CD4-positive, alpha-beta memory T cell (primary cell): ENCODE data around the gene ZMIZ1. TPM values are rescaled to one million over a fixed set of nuclear protein-coding genes. Genes with fewer than 3 reads are reported as not detected.

ENCODE experiments used
- CTCF ChIA-PET: fragments of 350-600 bp; sonication (Branson Sonifier 250); formaldehyde crosslinking; loops from one replicate; lab custom pipeline; 2021; ENCODE audit warnings: inconsistent platforms; ENCODE audit not compliant: partially characterized antibody; lab: Charles Lee
- POLR2A ChIA-PET: fragments of 350-600 bp; sonication (Branson Sonifier 250); formaldehyde crosslinking; loops from one replicate; lab custom pipeline; 2021; ENCODE audit not compliant: partially characterized antibody; lab: Charles Lee
- DNase-seq, 5 donors: peaks; one replicate each; pipeline versions ENCODE4 v3.0.0 to v3.0.0-alpha.2; 2020 to 2022; ENCODE audit warnings: mixed read lengths in 1 of 5
- H3K27ac ChIP-seq: one replicate; pipeline ENCODE4 v1.7.0; 2013; ENCODE audit warnings: low read depth, low read length
- H3K27me3 ChIP-seq: 2 replicates; pipeline ENCODE4 v1.7.0; 2013; ENCODE audit warnings: mild to moderate bottlenecking, low read length, moderate library complexity; ENCODE audit not compliant: insufficient read depth
- H3K36me3 ChIP-seq: 2 replicates; pipeline ENCODE4 v1.7.0; 2013; ENCODE audit warnings: mild to moderate bottlenecking, low read length, moderate library complexity; ENCODE audit not compliant: insufficient read depth
- H3K4me1 ChIP-seq: 2 replicates; pipeline ENCODE4 v1.7.0; 2013; ENCODE audit warnings: mild to moderate bottlenecking, low read length, moderate library complexity; ENCODE audit not compliant: insufficient read depth
- H3K4me3 ChIP-seq, 2 donors: one replicate each; pipeline ENCODE4 v1.7.0; 2013; ENCODE audit warnings: low read length in 2 of 2, mild to moderate bottlenecking in 1 of 2
- H3K9me3 ChIP-seq, 2 donors: one replicate each; pipeline ENCODE4 v1.7.0; 2013; ENCODE audit warnings: low read length in 2 of 2, control low read depth in 1 of 2; ENCODE audit not compliant: control insufficient read depth in 1 of 2
- H3K27ac Mint-ChIP-seq, 7 donors: one replicate each; pipeline ENCODE4 v1.8.0; 2020 to 2021; ENCODE audit warnings: mixed read lengths in 7 of 7, mild to moderate bottlenecking in 6 of 7, inconsistent platforms in 3 of 7, moderate library complexity in 3 of 7
- H3K27me3 Mint-ChIP-seq, 2 donors: one replicate each; pipeline ENCODE4 v1.8.0; 2020 to 2021; ENCODE audit warnings: mixed read lengths in 2 of 2
- H3K36me3 Mint-ChIP-seq, 2 donors: one replicate each; pipeline ENCODE4 v1.8.0; 2020 to 2021; ENCODE audit warnings: mixed read lengths in 2 of 2, inconsistent platforms in 1 of 2, mild to moderate bottlenecking in 1 of 2
- H3K4me1 Mint-ChIP-seq, 4 donors: one replicate each; pipeline ENCODE4 v1.8.0; 2020 to 2021; ENCODE audit warnings: mixed read lengths in 4 of 4, mild to moderate bottlenecking in 1 of 4
- H3K4me3 Mint-ChIP-seq, 8 donors: one replicate each; pipeline ENCODE4 v1.8.0; 2020 to 2021; ENCODE audit warnings: mixed read lengths in 8 of 8, mild to moderate bottlenecking in 7 of 8, moderate library complexity in 6 of 8, inconsistent platforms in 3 of 8
- H3K9me3 Mint-ChIP-seq, 8 donors: one replicate each; pipeline ENCODE4 v1.8.0; 2020 to 2021; ENCODE audit warnings: mixed read lengths in 8 of 8, mild to moderate bottlenecking in 5 of 8, inconsistent platforms in 3 of 8, moderate library complexity in 1 of 8
- intact Hi-C: fragments of 100-400 bp; cut with micrococcal nuclease; formaldehyde crosslinking; loops from one replicate; pipeline ENCODE4 v1.15.1; 2023
- polyA plus RNA-seq, 2 donors: library from polyadenylated mRNA; unstranded; fragments of 300-500 nt; fragmentation: Illumina TruSeq; gene quantifications; one replicate each; pipeline ENCODE4 v1.2.3, GENCODE V29; 2021
- total RNA-seq, 2 experiments: library from RNA; stranded (reverse); gene quantifications; one replicate each; pipeline ENCODE4 v1.2.3, GENCODE V29; 2021

Gene ZMIZ1
- total and polyA plus RNA-seq, 4 experiments from 2014 or later: 0.58 to 25.4 (median 14.0) TPM

- ChIA-PET CTCF (no interaction called here), POLR2A (no interaction called here)
- Mint-ChIP-seq H3K9me3 (no peaks in the 10 kb centered on the region), H3K27ac (peak overlapping the region in 2 of 7 donors; percentile 29 to 62), H3K27me3 (no peaks in the 10 kb centered on the region), H3K4me1 (peaks cover 34 to 80% (median 52%) of the 10 kb centered on the region in 4 donors), H3K4me3 (no peak overlapping the region), H3K36me3 (no peaks in the 10 kb centered on the region)
- Histone ChIP-seq H3K27ac (no peak overlapping the region), H3K27me3 (no peaks in the 10 kb centered on the region), H3K4me3 (no peak overlapping the region), H3K9me3 (no peaks in the 10 kb centered on the region), H3K36me3 (no peaks in the 10 kb centered on the region), H3K4me1 (peaks cover 64% of the 10 kb centered on the region)
- intact Hi-C loops: no loop called here
- no peak for DNase-seq
Measured at GRCh38 chr10:79082035-79082373, 13.2 kb downstream of the ZMIZ1 start.

GRCh38 chr10:79082631-79083596, 14.1 kb downstream of the ZMIZ1 start:
- Histone ChIP-seq H3K4me1 (peaks cover 58% of the 10 kb centered on the region), H3K27me3 (no peaks in the 10 kb centered on the region), H3K36me3 (no peaks in the 10 kb centered on the region), H3K27ac (no peak overlapping the region), H3K9me3 (no peaks in the 10 kb centered on the region), H3K4me3 (no peak overlapping the region)
- Mint-ChIP-seq H3K4me1 (peaks cover 36 to 83% (median 57%) of the 10 kb centered on the region in 4 donors), H3K27me3 (no peaks in the 10 kb centered on the region), H3K36me3 (no peaks in the 10 kb centered on the region), H3K9me3 (no peaks in the 10 kb centered on the region), H3K27ac (peak overlapping the region in 5 of 7 donors; percentile 32 to 91 (median 68)), H3K4me3 (peak overlapping the region in 5 of 8 donors; percentile 11 to 69 (median 43))
- intact Hi-C loops: no loop called here
- POLR2A ChIA-PET: no interaction called here
- CTCF ChIA-PET: no interaction called here
- DNase-seq: no peak

DNA sequence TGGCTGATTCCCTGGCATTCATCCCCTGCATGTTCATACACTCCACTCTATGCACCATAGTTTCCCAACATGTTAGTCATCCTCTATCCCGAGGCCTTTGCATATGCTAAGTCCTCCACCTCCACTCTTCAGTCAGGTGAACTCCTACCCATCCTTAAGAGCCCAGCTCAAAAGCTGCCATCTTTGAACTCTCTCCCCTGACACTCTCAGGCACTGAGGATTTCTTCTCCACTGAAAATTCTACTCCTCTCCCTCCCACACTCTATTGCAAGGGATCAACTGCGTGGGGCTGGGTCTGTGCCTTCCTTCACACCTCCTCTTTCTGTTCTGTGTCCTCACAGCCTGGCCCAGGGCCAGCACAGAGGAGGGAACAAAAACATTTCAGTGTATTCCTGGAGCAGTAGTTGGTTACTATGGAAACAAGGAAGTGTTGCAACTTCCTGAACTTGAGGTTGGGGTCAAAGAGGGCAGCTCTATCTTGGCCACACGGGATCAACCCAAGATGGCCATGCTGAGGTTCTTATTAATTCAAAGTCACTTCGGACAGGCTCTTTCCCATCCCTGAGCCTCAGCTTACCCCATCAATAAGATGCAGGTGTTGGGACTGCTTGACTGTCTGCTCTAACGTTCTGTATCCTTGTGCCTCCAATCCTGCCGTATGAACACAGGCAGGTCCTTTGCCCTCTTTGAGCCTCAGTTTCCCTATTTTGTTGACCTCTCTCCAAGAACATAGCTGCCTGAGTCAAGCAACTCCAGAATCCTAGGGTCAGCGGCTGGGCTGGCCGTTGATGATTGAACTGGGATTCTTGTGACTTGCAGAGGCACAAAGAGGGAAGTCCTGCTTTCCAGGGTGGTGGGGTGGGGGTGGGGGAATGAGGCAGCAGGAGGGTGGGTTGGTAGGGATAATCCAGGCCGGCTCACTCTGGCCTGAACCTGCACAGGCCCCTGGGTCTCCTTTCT, 15.5 kb downstream of the ZMIZ1 start:
- Mint-ChIP-seq H3K4me1 (peaks cover 34 to 80% (median 50%) of the 10 kb centered on the region in 4 donors), H3K9me3 (no peaks in the 10 kb centered on the region), H3K27ac (peak overlapping the region; percentile 11 to 89 (median 76)), H3K4me3 (peak overlapping the region in 7 of 8 donors; percentile 1 to 70 (median 44)), H3K36me3 (no peaks in the 10 kb centered on the region), H3K27me3 (no peaks in the 10 kb centered on the region)
- H3K27ac ChIP-seq: no peak overlapping the region
- no peak overlapping the region for H3K4me3 ChIP-seq
- ChIA-PET CTCF (interaction anchor here (1.6 kb wide), 1 partner anchor 111 kb away, joined by 5 read pairs; no protein-coding TSS in a partner anchor), POLR2A (no interaction called here)
- H3K27me3 ChIP-seq: no peaks in the 10 kb centered on the region
- peaks cover 44% of the 10 kb centered on the region for H3K4me1 ChIP-seq
- peak in 1 of 5 donors; percentile 18 for DNase-seq
- H3K9me3 ChIP-seq: no peaks in the 10 kb centered on the region
- no peaks in the 10 kb centered on the region for H3K36me3 ChIP-seq
- intact Hi-C loops: no loop called here

DNA sequence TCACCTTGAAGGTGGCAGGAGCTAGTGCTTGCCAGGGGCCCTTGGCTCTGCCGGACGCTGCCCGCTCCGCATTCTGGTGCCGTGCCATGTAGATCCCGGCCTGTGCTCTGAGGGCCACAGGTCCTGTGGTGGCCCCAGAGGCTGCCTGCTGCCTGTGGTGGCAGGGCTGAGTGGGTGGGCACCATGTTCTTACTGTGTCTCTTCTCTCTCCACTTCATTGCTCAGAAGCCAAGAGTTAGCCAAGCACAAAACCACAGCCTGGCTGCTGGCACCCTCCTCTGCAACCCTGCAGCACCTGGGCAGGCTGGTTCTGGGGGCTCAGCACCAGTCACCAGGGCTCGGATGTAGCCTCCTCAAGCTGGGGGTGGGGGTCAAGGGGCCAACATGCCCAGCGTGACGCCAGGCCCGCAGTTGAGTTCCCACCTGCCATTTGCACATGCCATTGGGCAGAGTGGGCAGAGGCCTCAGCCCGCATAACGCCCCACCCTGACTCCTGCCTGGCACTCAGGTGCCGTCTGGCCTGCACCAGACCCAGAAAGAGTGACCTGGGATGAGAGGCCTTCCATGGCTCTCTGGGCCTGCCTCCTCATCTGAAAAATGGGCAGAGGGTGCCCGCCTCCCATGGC, 16.3 kb downstream of the ZMIZ1 start:
- H3K4me3 ChIP-seq: no peak overlapping the region
- no peaks in the 10 kb centered on the region for H3K27me3 ChIP-seq
- CTCF ChIA-PET: interaction anchor here (1.6 kb wide), 1 partner anchor 110 kb away, joined by 5 read pairs; no protein-coding TSS in a partner anchor
- no peaks in the 10 kb centered on the region for H3K36me3 Mint-ChIP-seq
- peaks cover 35 to 78% (median 50%) of the 10 kb centered on the region in 4 donors for H3K4me1 Mint-ChIP-seq
- POLR2A ChIA-PET: no interaction called here
- H3K27me3 Mint-ChIP-seq: no peaks in the 10 kb centered on the region
- H3K27ac Mint-ChIP-seq: peak overlapping the region in 2 of 7 donors; percentile 50 to 66
- H3K9me3 ChIP-seq: no peaks in the 10 kb centered on the region
- no peak overlapping the region for H3K4me3 Mint-ChIP-seq
- intact Hi-C loops: no loop called here
- DNase-seq: no peak
- H3K27ac ChIP-seq: no peak overlapping the region
- no peaks in the 10 kb centered on the region for H3K9me3 Mint-ChIP-seq
- H3K36me3 ChIP-seq: no peaks in the 10 kb centered on the region
- peaks cover 43% of the 10 kb centered on the region for H3K4me1 ChIP-seq

DNA sequence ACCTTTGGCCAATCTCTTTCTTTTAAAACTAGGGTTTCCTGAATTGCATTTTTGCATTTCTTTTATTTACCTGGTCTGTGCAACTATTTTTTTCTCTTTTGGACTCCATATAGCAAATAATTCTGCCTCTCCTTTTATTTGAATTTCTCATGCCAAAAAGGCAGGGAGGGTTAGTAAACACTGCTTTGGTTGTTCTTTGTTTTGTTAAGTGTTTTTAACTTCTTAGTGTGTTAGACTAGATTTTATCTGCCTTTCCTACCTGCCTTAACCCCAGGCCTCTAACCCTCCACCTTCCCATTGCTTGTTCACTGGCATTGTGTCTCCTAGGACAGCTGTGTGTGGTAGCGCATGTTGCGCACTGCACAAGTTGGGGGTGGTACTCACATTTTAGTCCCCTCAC, 18.1 kb downstream of the ZMIZ1 start:
- Mint-ChIP-seq H3K27me3 (no peaks in the 10 kb centered on the region), H3K4me1 (peaks cover 37 to 86% (median 57%) of the 10 kb centered on the region in 4 donors), H3K9me3 (no peaks in the 10 kb centered on the region), H3K36me3 (peaks cover 0 to 3% of the 10 kb centered on the region in 2 donors), H3K27ac (peak overlapping the region in 3 of 7 donors; percentile 2 to 79 (median 51)), H3K4me3 (peak overlapping the region in 1 of 8 donors; percentile 22)
- no peak overlapping the region for H3K4me3 ChIP-seq
- peaks cover 47% of the 10 kb centered on the region for H3K4me1 ChIP-seq
- H3K27me3 ChIP-seq: no peaks in the 10 kb centered on the region
- CTCF ChIA-PET: no interaction called here
- H3K9me3 ChIP-seq: no peaks in the 10 kb centered on the region
- POLR2A ChIA-PET: no interaction called here
- intact Hi-C loops: no loop called here
- no peaks in the 10 kb centered on the region for H3K36me3 ChIP-seq
- no peak for DNase-seq
- H3K27ac ChIP-seq: no peak overlapping the region

DNA sequence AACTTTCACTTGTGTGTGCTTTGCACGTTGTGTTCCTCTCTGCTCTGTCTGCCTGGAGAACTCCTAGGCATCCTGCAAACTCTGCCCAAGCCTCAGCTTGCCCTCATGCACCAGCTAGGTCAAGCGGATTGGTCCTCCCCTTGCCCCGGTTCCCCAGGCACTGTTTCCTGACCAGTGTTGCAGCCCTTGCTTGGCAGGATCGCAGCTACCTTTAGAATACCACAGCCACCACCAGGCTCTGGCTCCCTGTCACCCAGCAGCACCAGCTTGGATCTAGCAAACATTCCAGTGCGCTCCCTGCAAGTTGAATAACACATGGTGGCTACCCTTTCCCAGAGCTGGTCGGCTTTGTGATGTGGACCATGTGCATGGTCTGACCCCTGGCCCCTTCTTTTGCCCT, 19.0 kb downstream of the ZMIZ1 start:
- Mint-ChIP-seq H3K9me3 (no peaks in the 10 kb centered on the region), H3K4me1 (peaks cover 37 to 88% (median 62%) of the 10 kb centered on the region in 4 donors), H3K36me3 (peaks cover 0 to 3% of the 10 kb centered on the region in 2 donors), H3K4me3 (peak overlapping the region in 1 of 8 donors; percentile 17), H3K27me3 (no peaks in the 10 kb centered on the region), H3K27ac (no peak overlapping the region)
- ChIA-PET POLR2A (interaction anchor here (1.5 kb wide), 1 partner anchor 27 kb away, joined by 3 read pairs; no protein-coding TSS in a partner anchor), CTCF (no interaction called here)
- peaks cover 52% of the 10 kb centered on the region for H3K4me1 ChIP-seq
- H3K27me3 ChIP-seq: no peaks in the 10 kb centered on the region
- H3K36me3 ChIP-seq: no peaks in the 10 kb centered on the region
- no peak for DNase-seq
- intact Hi-C loops: no loop called here
- H3K9me3 ChIP-seq: no peaks in the 10 kb centered on the region
- H3K4me3 ChIP-seq: no peak overlapping the region
- no peak overlapping the region for H3K27ac ChIP-seq
